Natural killer cell (primary cell): ENCODE results near the gene NLRP7. TPM values are rescaled to one million over a fixed set of nuclear protein-coding genes. Genes with fewer than 3 reads are reported as not detected.
A peak's percentile ranks its signal among the peaks of the same experiment; 100 is the strongest.
"Not testable (repeated sequence)": the region's sequence is repeated elsewhere in the genome, so short reads cannot be mapped to it uniquely, and the experiment has no call there.

Source experiments
- ATAC-seq, 3 donors: fragments of 150-1000 bp in 2 of 3; fragments of 200-7000 bp in 1 of 3; cut with Tn5 transposase; 1 replicate in 1 of 3; 2 replicates in 2 of 3; pipeline ENCODE4 v1.10.0; 2021; ENCODE audit warnings: mild to moderate bottlenecking in 2 of 3, moderate library complexity in 2 of 3
- DNase-seq, 2 donors: peaks; one replicate each; pipeline versions ENCODE4 v3.0.0 to v3.0.0-alpha.2; 2013 to 2021; ENCODE audit warnings: mixed read lengths in 1 of 2
- H3K27ac ChIP-seq: one replicate; pipeline ENCODE4 v1.5.1; 2013; ENCODE audit warnings: mild to moderate bottlenecking, low read length
- H3K27me3 ChIP-seq: one replicate; pipeline ENCODE4 v1.6.1; 2013; ENCODE audit warnings: low read length; ENCODE audit not compliant: control insufficient read depth, insufficient read depth
- H3K36me3 ChIP-seq: one replicate; pipeline ENCODE4 v1.6.1; 2013; ENCODE audit warnings: low read length; ENCODE audit not compliant: control insufficient read depth, insufficient read depth
- H3K4me1 ChIP-seq: one replicate; pipeline ENCODE4 v1.6.1; 2013; ENCODE audit warnings: low read length; ENCODE audit not compliant: control insufficient read depth, insufficient read depth
- H3K4me3 ChIP-seq: one replicate; pipeline ENCODE4 v1.5.1; 2013; ENCODE audit warnings: low read length
- H3K9me3 ChIP-seq: one replicate; pipeline ENCODE4 v1.6.1; 2013; ENCODE audit warnings: low read length; ENCODE audit not compliant: control insufficient read depth, insufficient read depth
- H3K27ac Mint-ChIP-seq, 2 donors: one replicate each; pipeline ENCODE4 v1.8.0; 2022; ENCODE audit warnings: mild to moderate bottlenecking in 2 of 2, mixed read lengths in 2 of 2, moderate library complexity in 1 of 2
- H3K27me3 Mint-ChIP-seq, 2 donors: one replicate each; pipeline ENCODE4 v1.8.0; 2022; ENCODE audit warnings: low read depth in 2 of 2, mixed read lengths in 2 of 2
- H3K36me3 Mint-ChIP-seq: one replicate; pipeline ENCODE4 v1.8.0; 2022; ENCODE audit warnings: mixed read lengths
- H3K4me1 Mint-ChIP-seq, 2 donors: one replicate each; pipeline ENCODE4 v1.8.0; 2022; ENCODE audit warnings: mixed read lengths in 2 of 2
- H3K4me3 Mint-ChIP-seq: one replicate; pipeline ENCODE4 v1.8.0; 2022; ENCODE audit warnings: mild to moderate bottlenecking, moderate library complexity, mixed read lengths
- H3K9me3 Mint-ChIP-seq, 2 donors: one replicate each; pipeline ENCODE4 v1.8.0; 2022; ENCODE audit warnings: mixed read lengths in 2 of 2
- WGBS: methylation state at CpG from one replicate; pipeline ENCODE4 v1.1.7; 2013; ENCODE audit warnings: missing lambda C conversion rate; ENCODE audit not compliant: insufficient coverage; 5-methylcytosine and 5-hydroxymethylcytosine counted together
- intact Hi-C: fragments of 100-400 bp; cut with micrococcal nuclease; formaldehyde crosslinking; loops from one replicate; pipeline ENCODE4 v1.14.2; 2022
- total RNA-seq, 4 donors: library from RNA; stranded (reverse); fragments of 120-200 nt in 1 of 4; gene quantifications; one replicate each; pipeline versions ENCODE4 v1.2.3 to v1.2.4, GENCODE V29; 2013 to 2022
- TF ChIP-seq, protein P1 (sequence below): fragments of 200-600 bp; IDR thresholded peaks from one replicate; pipeline ENCODE4 v1.8.0; 2022; ENCODE audit warnings: antibody characterized with exemption

Gene NLRP7
- total RNA-seq, result not detected
- total RNA-seq (2013), result not detected

DNA sequence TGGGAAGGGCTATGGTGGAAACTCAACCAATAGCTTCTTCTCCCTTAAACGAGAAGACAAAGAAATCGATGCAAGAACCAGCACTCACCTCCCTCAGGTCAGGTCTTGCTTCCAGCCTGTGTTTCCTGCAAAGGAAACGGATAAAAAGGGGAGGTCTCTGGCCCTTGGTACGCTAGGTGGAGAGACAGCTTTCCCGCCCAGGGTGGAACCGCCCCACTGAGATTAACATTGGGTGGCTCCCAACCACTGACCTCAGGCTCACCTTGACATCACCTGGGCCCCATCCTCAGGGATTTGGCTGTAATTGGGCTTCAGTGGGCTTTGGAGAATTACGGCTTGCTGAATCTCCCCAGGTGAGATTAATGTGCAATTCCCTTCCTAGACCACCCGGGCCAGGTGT is at the start of gene NLRP7:
TSS of gene NLRP7 (minus strand) at position 150 of the 400 bp plus-strand sequence.
- DNase-seq (no peak), ATAC-seq (no peak)
- no peak within 1 kb of the TSS for H3K27ac ChIP-seq
- H3K27me3 Mint-ChIP-seq, result no peaks in the 10 kb centered on the region
- no peaks in the 10 kb centered on the region for H3K36me3 ChIP-seq
- no peak within 1 kb of the TSS for H3K4me3 ChIP-seq
- no peak within 1 kb of the TSS for H3K27ac Mint-ChIP-seq
- H3K36me3 Mint-ChIP-seq, result no peaks in the 10 kb centered on the region
- WGBS, result 98% methylated on average over 8 of the region's 8 CpGs
- no peaks in the 10 kb centered on the region for H3K27me3 ChIP-seq
- intact Hi-C loops, result no loop called here
- TF ChIP-seq, protein P1, sequence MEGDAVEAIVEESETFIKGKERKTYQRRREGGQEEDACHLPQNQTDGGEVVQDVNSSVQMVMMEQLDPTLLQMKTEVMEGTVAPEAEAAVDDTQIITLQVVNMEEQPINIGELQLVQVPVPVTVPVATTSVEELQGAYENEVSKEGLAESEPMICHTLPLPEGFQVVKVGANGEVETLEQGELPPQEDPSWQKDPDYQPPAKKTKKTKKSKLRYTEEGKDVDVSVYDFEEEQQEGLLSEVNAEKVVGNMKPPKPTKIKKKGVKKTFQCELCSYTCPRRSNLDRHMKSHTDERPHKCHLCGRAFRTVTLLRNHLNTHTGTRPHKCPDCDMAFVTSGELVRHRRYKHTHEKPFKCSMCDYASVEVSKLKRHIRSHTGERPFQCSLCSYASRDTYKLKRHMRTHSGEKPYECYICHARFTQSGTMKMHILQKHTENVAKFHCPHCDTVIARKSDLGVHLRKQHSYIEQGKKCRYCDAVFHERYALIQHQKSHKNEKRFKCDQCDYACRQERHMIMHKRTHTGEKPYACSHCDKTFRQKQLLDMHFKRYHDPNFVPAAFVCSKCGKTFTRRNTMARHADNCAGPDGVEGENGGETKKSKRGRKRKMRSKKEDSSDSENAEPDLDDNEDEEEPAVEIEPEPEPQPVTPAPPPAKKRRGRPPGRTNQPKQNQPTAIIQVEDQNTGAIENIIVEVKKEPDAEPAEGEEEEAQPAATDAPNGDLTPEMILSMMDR, result no peak
- no peaks in the 10 kb centered on the region for H3K4me1 Mint-ChIP-seq
- H3K4me1 ChIP-seq, result no peaks in the 10 kb centered on the region
- no peaks in the 10 kb centered on the region for H3K9me3 ChIP-seq
- H3K4me3 Mint-ChIP-seq, result no peak within 1 kb of the TSS
- H3K9me3 Mint-ChIP-seq, result no peaks in the 10 kb centered on the region

DNA sequence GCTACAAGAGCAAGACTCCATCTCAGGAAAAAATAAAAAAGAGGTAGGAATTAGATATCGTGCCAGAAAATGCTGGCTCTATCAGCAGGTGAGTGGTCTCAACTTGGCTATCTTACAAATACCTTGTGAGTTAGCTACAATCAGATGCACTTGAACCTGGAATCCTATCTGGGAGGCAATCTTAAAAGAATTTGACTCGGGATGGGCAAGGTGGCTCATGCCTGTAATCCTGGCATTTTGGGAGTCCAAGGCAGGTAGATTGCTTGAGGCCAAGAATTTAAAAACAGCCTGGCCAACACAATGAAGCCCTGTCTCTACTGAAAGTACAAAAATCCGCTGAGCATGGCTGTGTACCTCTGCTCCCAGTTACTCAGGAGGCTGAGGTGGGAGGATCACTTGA is 48.2 kb upstream of the NLRP7 start:
- intact Hi-C loops, result no loop called here
- 74% methylated on average over 3 of the region's 3 CpGs for whole genome bisulfite sequencing
- no peak for ATAC-seq
- H3K4me1 Mint-ChIP-seq, result peaks cover 5 to 8% of the 10 kb centered on the region in 2 donors
- no peak for DNase-seq
- no peak overlapping the region for H3K27ac ChIP-seq
- no peaks in the 10 kb centered on the region for H3K27me3 Mint-ChIP-seq
- H3K27ac Mint-ChIP-seq, result no peak overlapping the region
- H3K36me3 ChIP-seq, result peaks cover 6% of the 10 kb centered on the region
- no peak overlapping the region for H3K4me3 Mint-ChIP-seq
- peaks cover 13% of the 10 kb centered on the region for H3K4me1 ChIP-seq
- no peaks in the 10 kb centered on the region for H3K9me3 ChIP-seq
- TF ChIP-seq, protein P1, result no peak
- no peak overlapping the region for H3K4me3 ChIP-seq
- H3K27me3 ChIP-seq, result no peaks in the 10 kb centered on the region
- peaks cover 14% of the 10 kb centered on the region for H3K36me3 Mint-ChIP-seq
- no peaks in the 10 kb centered on the region for H3K9me3 Mint-ChIP-seq

DNA sequence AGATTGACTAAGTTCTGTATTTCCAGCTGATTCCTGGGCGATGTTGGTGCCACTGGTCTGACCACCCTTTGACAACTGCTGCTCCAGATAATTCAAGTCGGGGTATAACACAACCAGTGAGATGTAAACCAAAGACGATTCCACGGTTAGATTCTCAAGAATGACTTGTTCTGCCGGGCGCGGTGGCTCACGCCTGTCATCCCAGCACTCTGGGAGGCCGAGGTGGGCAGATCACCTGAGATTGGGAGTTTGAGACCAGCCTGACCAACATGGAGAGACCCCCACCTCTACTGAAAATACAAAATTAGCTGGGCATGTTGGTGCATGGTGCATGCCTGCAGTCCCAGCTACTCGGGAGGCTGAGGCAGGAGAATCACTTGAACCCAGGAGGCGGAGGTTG is 42.2 kb upstream of the NLRP7 start:
- H3K27ac ChIP-seq, ATAC-seq, H3K4me1 Mint-ChIP-seq, intact Hi-C loops, H3K9me3 ChIP-seq, H3K27ac Mint-ChIP-seq, H3K4me3 ChIP-seq, H3K27me3 ChIP-seq, DNase-seq, H3K27me3 Mint-ChIP-seq, H3K9me3 Mint-ChIP-seq, H3K4me1 ChIP-seq, H3K4me3 Mint-ChIP-seq: not testable (repeated sequence)
- WGBS, result 96% methylated on average over 11 of the region's 11 CpGs
- H3K36me3 ChIP-seq, result peaks cover 19% of the 10 kb centered on the region
- H3K36me3 Mint-ChIP-seq, result peaks cover 21% of the 10 kb centered on the region

DNA sequence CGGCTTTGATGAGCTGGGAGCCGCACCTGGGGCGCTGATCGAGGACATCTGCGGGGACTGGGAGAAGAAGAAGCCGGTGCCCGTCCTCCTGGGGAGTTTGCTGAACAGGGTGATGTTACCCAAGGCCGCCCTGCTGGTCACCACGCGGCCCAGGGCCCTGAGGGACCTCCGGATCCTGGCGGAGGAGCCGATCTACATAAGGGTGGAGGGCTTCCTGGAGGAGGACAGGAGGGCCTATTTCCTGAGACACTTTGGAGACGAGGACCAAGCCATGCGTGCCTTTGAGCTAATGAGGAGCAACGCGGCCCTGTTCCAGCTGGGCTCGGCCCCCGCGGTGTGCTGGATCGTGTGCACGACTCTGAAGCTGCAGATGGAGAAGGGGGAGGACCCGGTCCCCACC is 35.2 kb upstream of the NLRP7 start:
- intact Hi-C loops, H3K4me1 Mint-ChIP-seq, H3K27me3 Mint-ChIP-seq, H3K36me3 Mint-ChIP-seq, H3K9me3 ChIP-seq, H3K27ac ChIP-seq, H3K4me3 ChIP-seq, H3K9me3 Mint-ChIP-seq, H3K4me3 Mint-ChIP-seq, ATAC-seq, H3K4me1 ChIP-seq, H3K27ac Mint-ChIP-seq, H3K27me3 ChIP-seq, DNase-seq: not testable (repeated sequence)
- H3K36me3 ChIP-seq, result peaks cover 17% of the 10 kb centered on the region
- 87% methylated on average over 14 of the region's 23 CpGs for WGBS

DNA sequence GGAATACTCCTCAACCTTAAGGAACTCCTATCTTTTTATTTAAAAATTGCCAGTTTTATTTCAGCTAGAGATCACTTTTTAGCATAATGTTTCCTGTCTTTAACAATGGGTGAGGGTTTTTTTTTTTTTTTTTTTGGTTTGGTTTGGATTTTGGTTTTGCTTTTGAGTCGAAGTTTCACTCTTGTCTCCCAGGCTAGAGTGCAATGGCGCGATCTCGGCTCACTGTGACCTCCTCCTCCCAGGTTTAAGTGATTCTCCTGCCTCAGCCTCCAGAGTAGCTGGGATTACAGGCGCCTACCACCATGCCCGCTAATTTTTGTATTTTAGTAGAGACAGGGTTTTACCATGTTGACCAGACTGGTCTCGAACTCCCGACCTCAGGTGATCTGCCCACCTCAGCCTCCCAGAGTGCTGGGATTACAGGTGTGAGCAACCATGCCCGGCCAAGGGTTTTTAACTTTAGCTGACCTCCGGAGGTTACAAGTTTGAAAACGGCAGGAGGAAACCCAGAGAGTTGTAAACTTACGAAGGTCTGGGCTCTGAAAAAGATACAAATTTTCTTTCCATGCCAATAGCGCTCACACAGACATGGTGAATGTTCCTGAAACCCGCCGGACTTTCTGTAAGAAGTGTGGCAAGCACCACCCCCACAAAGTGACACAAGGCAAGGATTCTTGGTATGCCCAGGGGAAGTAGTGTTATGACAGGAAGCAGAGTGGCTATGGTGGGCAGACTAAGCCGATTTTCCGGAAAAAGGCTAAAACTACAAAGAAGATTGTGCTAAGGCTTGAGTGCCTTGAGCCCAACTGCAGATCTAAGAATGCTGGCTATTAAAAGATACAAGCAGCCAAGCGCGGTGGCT is 26.1 kb upstream of the NLRP7 start:
- H3K4me1 Mint-ChIP-seq, result peaks cover 17 to 23% of the 10 kb centered on the region in 2 donors
- H3K27ac Mint-ChIP-seq, result peak overlapping the region; percentile 86 to 90
- H3K9me3 ChIP-seq, H3K36me3 Mint-ChIP-seq, H3K4me3 ChIP-seq, H3K9me3 Mint-ChIP-seq, H3K27me3 ChIP-seq, H3K36me3 ChIP-seq, H3K27me3 Mint-ChIP-seq, DNase-seq, intact Hi-C loops: not testable (repeated sequence)
- ATAC-seq, result peak; percentile 53 to 66 (median 65)
- WGBS, result 29% methylated on average over 19 of the region's 19 CpGs
- H3K27ac ChIP-seq, result peak overlapping the region; percentile 75
- peak overlapping the region; percentile 75 for H3K4me3 Mint-ChIP-seq
- peaks cover 29% of the 10 kb centered on the region for H3K4me1 ChIP-seq

DNA sequence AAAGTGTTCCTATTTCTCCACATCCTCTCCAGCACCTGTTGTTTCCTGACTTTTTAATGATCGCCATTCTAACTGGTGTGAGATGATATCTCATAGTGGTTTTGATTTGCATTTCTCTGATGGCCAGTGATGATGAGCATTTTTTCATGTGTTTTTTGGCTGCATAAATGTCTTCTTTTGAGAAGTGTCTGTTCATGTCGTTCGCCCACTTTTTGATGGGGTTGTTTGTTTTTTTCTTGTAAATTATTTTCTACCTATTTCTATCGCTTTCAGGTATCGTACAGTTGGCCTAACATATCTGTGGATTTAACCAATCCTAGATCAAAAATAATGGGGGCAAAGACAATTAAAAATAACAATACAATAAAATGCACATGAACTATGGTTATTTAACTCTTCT is 24.1 kb upstream of the NLRP7 start:
- DNase-seq, H3K27ac ChIP-seq, H3K4me3 ChIP-seq, intact Hi-C loops, H3K4me3 Mint-ChIP-seq, H3K9me3 Mint-ChIP-seq, H3K27ac Mint-ChIP-seq, H3K9me3 ChIP-seq, H3K27me3 Mint-ChIP-seq, H3K36me3 ChIP-seq, ATAC-seq, H3K27me3 ChIP-seq, H3K36me3 Mint-ChIP-seq: not testable (repeated sequence)
- H3K4me1 ChIP-seq, result peaks cover 34% of the 10 kb centered on the region
- peaks cover 17 to 23% of the 10 kb centered on the region in 2 donors for H3K4me1 Mint-ChIP-seq
- no CpG with 5 or more reads among the region's 5 CpGs for WGBS
